HG03520 (cell line): ENCODE results near the gene MFSD6.
"Not testable (repeated sequence)": the region's sequence is repeated elsewhere in the genome, so short reads cannot be mapped to it uniquely, and the experiment has no call there.

Experiments
- ATAC-seq: cut with Tn5 transposase; IDR thresholded peaks from one replicate; pipeline ENCODE4 v1.9.1; 2021; ENCODE audit warnings: mild to moderate bottlenecking, moderate library complexity; ENCODE audit not compliant: unreplicated experiment

Gene MFSD6

DNA sequence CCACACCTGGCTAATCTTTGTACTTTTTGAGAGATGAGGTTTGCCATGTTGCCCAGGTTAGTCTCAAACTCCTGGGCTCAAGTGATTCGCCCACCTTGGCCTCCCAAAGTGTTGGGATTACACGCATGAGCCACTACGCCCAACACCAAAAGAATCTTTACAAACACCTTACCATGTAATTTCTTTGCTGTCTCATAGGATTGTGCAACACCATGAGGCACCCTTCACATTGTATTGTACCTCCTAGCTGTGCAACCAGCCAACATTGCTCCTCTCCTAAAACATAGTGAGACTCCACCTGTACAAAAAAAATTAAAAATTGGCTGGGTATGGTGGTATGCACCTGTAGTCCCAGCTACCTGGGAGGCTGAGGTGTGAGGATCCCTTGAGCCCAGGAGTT, 3.1 kb upstream of the MFSD6 start:
- no peak for ATAC-seq

DNA sequence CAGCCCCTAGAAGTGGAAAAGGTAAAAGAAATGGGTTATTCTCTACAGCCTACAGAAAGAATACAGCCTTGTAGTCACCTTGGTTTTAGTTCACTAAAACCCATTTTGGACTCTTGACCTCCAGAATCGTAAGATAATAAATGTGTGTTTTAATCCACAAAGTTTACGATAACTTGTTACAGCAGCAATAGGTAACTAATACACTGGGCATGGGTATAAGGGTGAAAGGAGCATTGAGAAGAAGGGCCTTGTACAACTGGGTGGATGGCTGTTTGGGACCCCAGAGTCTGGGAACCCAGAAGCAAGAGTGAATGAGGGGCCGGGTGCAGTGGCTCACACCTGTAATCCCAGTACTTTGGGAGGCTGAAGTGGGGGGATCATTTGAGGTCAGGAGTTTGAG, 2.2 kb upstream of the MFSD6 start:
- no peak for ATAC-seq

DNA sequence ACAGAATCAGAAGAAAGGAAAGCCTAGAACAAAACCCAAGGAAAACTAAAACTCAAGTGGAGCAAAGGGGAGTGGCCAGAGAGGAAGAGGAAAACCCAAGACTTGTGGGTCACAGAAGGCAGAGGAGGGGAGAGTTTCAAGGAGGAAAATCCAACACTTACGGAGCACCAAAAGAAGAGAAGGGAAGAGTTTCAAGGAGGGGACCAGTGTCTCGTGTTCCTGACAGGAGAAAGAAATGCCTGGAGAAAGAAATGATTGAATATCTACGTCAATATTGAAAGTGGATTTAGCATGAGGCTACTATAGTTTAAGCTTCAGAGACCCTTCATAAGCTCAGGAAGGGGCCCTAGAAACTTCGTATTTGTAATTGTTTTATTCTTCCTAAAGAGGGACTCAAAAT, 1.4 kb upstream of the MFSD6 start:
- no peak for ATAC-seq

DNA sequence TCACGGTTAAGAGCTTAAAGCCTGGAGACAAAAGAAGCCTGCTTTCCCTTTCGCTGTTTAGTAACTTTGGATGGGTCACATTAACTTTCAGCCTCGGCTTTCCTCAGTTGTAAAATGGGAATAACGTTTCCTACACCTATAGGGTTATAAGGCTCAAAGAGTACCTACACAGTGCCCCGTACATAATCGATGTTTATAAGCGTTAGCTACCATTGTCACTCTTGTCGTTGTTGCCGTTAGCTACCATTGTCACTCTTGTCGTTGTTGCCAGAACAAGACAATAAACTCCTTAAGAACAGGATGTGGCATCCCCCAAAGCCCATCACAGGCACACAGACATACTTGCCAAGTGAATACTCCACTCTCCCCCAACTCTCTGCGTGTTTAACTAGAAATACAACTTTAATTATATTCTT, 901 bp upstream of the MFSD6 start:
- ATAC-seq = no peak

DNA sequence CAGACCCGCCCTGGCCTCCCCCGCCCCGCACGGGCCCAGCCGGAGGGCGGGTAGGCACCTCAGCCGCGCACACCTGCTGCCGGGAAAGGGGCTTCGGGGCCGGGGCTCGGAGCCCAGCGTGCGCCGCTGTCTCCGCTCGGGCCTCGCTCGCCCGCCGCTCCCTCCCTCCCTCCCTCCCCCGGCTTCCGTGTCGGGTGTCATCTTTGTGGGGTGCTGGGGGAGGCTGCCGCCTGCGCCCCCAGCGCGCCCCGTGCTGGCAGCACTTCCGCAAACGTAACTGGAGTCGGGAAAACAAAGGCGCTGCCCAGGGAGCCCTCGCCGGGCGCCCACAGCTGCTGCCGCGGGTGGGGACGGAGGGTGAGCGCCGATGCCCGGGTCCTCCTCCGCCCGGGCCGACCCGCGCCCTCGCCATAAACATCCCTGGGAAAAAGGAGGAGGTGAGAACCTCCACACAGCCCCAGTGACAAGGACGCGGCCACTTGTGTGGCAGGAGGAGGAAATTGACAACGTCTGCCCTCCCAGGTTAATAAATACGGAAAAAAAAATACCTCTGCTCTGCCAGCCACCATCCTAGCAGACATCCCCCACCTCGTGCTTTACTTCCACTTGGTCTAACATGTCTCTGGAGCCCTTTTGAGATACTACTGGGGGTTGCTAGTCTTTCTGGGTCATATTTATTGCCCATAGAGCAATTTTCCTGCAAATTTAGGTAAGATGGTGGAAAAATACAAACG, 550 bp downstream of the MFSD6 start:
- ATAC-seq = peak; percentile 50

DNA sequence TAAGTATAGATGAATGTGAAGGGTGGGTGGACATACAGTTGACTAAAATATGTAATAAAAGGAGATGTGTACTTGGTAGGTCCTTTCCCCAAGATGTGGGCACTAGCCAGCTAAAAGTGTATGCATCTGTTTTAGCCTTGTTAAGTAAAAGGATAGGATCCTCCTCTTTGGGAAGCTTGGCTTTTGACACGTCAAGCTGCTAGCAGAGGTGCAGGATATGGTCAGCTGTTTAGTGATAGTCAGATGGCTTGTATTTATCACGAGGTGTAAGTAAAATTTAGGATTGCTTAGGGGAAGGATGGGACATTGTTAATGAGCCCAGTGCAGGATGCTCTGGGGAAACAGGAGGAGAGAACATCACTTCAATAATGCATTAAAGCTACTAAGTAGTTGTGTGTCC, 1.5 kb downstream of the MFSD6 start:
- no peak for ATAC-seq

DNA sequence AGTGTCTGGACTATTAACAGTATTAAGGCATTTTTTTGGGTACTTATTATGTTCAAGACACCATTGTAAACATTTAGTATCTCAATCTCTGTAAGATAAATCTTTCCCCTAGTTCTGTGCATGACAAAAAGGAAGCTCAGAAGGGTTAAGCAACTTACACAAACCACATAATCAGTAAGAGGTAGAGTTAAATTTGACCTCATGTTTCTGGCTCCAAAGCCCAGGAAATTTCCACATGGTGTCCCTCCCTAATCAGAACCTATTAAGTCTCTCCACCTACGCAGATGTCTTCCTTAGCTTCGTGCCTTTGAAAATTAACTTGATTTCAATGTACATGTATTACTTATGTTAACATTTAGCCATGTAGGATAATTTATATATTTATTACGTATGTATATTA, 2.0 kb downstream of the MFSD6 start:
- no peak for ATAC-seq

GRCh38 chr2:190412966-190413365, 4.8 kb downstream of the MFSD6 start:
- no peak for ATAC-seq

DNA sequence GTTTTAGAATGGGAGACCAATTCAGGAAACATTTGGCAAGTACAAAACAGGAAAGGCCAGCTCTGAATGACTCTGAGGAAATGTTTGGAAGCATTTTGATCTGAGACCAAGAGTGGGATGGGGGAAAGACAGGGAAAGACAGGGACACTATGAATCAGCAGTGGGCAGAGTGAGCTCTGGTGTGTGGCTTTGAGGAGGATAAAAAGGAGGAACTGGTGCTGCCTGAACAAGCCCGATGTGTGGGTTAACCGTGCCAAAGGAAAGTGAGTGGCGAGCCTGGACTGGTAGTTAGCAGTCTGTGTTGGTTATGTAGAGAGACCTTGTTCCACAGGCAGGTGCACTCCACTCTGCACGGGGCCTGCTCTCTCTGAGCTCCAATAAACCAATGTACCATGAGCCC, 5.3 kb downstream of the MFSD6 start:
- no peak for ATAC-seq

- no peak for ATAC-seq
Measured at GRCh38 chr2:190415251-190415650, 7.1 kb downstream of the MFSD6 start.

DNA sequence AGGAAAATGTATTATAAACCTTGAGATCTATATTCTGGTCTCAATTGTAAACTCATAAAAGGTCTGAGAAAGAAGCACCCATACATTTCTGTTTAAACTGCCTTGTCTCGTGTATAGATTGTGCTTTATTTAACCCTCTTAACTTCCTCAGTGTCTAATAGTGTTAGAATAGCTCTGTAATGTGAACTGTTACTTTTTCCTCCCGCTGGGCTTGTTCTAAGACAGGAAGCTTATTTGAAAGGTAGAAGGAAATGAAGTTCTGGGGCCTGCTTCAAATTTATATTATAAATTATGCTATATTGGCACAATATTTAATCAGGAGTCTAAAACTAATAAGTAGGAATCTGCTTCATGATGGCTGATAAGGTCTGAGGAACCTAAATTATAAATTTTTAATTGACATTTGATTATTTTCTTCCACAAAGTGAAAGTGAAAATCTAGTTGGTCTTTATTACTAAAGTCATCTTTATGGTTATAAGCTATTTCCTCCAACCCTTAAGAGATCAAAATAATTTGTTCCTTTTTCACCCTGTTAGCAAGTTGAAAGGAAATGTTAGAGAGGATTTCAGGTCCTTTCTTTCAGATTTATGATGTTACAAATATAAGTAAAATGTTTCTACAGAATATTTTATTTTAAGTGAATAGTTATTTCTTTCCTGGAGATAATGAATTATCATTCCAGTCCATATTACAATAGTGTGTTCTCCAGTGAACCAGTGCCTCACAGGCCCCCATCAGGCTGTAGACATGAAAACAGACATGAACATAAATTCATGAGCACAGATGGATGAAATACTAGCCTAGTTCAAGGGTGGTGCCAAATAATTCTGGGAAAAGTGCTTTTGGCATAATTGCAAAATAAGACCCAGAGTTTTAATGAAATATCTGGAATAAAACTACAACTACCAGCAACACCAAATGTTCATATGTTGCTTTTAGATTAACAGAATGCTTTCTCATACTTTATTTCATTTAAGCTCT, 7.9 kb downstream of the MFSD6 start:
- no peak for ATAC-seq

GRCh38 chr2:190417045-190417842, 9.1 kb downstream of the MFSD6 start:
- ATAC-seq = no peak

DNA sequence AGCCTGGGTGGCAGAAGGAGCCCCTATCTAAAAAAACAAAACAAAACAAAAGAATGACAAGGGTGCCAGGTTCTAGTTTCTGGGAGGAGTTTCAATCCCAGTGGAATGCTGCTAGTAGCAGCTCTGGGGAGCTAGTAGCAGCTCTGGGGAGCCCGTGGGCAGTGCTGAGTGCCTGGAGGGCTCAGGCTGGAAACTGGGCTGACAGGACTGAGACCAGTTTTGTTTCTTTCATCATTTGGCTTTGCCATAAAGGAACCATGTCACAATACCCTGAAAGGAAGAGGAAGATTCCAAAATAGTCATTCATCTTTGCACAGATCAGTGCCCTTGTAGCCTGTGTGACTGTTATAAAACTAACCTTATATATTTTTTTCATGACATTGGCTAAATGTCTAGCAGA, 10.6 kb downstream of the MFSD6 start:
- ATAC-seq = no peak

- peak; percentile 62 for ATAC-seq
Measured at GRCh38 chr2:190420801-190421200, 12.6 kb downstream of the MFSD6 start.

GRCh38 chr2:190425221-190425866, 17.2 kb downstream of the MFSD6 start:
- ATAC-seq = no peak

DNA sequence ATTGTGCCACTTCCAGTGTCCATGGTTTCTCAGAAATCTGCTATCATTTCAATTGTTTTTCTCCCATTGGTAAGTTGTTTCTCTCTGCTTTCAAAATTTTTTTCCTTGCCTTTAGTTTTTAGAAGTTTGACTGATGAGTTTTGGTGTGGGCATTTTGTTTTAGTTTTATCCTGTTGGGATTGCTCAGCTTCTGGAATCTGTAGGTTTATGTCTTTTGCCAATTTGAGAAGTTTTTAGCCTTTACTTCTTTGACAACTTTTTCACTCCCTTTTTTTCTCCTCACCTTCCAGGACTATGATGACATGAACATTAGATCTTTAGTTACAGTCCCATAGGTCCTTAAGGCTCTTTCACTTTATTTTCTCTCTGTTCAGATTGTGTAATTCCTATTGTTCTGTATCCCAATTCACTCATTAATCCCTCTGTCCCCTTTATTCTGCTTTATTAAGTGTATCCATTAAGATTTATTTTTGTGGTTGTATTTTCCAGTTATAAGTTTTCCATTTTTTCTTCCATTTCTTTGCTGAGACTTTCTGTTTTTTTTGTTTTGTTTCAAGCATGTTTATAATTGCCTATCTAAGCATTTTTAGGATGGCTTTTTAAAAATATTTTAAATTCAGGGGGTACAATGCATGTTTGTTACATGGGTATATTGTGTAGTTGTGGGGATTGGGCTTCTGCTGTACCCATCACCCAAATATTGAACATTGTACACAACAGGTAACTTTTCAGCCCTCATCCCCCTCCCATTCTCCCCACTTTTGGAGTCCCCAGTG, 17.9 kb downstream of the MFSD6 start:
- ATAC-seq = no peak

DNA sequence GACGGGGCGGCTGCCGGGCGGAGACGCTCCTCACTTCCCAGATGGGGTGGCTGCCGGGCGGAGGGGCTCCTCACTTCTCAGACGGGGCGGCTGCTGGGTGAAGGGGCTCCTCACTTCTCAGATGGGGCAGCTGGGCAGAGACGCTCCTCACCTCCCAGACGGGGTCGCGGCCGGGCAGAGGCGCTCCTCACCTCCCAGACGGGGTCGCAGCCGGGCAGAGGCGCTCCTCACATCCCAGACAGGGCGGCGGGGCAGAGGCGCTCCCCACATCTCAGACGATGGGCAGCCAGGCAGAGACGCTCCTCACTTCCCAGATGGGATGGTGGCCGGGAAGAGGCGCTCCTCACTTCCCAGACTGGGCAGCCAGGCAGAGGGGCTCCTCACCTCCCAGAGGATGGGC, 22.7 kb downstream of the MFSD6 start:
- ATAC-seq = not testable (repeated sequence)

DNA sequence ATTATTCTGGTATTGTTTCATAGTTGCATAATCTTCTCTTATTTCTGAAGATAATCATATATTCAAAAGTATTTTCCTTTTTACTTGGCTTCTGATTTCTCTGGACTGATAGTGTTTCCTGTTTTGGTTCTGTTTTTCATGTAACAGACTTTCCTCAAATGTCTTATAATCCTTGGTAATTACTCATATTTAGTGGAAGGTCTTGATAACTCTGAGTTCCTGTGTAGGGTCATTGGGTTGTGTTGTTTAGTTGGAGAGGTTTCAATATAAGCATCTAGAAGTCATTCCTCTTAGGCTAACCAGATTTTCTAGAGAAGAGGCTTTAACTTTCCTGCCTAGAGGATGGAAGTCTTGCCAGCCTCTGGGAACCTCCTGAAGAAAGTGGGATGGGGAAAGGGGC, 23.8 kb downstream of the MFSD6 start:
- no peak for ATAC-seq

DNA sequence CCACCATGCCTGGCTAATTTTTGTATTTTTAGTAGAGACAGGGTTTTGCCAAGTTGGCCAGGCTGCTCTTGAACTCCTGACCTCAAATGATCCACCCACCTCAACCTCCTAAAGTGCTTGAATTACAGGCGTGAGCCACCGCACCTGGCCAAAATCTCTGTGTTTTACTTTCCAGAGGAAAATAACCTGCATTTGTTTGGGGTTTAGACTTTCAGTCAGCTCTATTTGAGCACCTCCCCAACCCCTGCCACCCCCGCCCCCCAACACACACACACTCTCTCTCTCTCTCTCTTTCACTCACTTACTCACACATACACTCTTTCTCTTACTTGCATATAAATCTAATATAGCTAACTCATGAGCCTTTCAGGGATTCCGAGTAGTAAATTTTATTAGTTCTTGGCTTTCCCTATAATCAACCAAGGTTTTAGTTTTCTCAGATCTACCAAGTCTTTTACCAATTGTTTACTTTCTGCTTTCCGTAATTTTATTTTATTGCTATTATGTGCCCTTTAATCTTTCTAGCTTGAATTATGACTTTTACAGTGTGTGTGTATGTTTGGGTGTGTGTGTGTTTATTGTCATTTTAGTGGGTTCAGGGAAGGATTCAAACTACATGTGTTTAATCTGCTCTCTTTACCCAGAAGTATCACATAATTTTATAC, 24.5 kb downstream of the MFSD6 start:
- no peak for ATAC-seq
